ENCODE measurements around the gene IPP. TPM values are rescaled to one million over a fixed set of nuclear protein-coding genes. Genes with fewer than 3 reads are reported as not detected.

Gene IPP
- total RNA-seq: 16.8 and 18.8 TPM in 2 replicates
- long read RNA-seq, transcript IPP-202 (9 exons, 3,113 nt): major isoform, 37 of 65 reads
- long read RNA-seq, partial matches to known transcripts: 20 of 65 reads
- long read RNA-seq, other reads (novel, unspliced or antisense): 6 of 65 reads

DNA sequence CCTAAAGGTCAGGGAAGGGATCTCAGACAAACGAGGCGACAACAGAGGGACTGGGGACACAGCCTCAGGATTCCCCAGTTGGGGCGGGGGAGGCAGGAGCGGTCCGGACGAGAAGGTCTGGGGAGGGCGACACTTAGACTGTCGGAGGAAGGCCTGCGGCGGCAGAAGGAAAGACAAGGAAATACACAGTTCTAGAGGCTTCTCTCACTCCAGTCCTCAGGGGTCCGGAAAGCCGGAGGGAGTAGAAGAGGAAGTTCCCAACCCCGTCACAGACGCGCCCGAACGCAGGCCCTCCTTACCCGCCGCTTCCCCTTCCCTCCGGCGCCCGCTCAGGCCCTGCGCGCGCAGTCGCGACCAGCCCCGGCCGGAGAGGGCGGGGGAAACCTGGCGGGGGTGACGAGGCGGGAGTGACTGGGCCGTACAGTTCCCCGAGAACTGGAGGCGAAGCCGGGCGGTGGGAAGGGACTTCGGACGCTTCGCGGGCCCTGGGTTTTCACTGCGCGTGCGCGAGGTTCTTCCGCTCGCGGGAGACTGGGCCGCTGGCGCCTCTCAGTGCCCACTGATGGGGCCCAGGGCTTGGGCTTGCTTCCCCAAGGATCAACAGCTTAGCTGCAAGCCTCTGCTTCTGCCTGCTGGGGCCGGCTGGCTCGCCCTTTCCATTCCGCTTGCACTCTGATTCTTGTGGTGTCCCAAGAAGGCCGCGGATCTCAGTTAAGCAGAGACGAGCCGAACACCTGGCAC, at the start of gene IPP:
IPP (minus strand) TSS at position 356 of the 741 bp plus-strand sequence. CDS start 4,242 bp downstream, outside the sequence.
- peak within 1 kb of the TSS; percentile 94 for H3K4me3 Mint-ChIP-seq

GRCh38 chr1:45796946-45797345, 46.5 kb upstream of the IPP start:
- no peaks in the 10 kb centered on the region for H3K36me3 Mint-ChIP-seq (ENCODE audit: low read depth)
- H3K9me3 Mint-ChIP-seq: no peaks in the 10 kb centered on the region
- TF ChIP-seq, protein P1, sequence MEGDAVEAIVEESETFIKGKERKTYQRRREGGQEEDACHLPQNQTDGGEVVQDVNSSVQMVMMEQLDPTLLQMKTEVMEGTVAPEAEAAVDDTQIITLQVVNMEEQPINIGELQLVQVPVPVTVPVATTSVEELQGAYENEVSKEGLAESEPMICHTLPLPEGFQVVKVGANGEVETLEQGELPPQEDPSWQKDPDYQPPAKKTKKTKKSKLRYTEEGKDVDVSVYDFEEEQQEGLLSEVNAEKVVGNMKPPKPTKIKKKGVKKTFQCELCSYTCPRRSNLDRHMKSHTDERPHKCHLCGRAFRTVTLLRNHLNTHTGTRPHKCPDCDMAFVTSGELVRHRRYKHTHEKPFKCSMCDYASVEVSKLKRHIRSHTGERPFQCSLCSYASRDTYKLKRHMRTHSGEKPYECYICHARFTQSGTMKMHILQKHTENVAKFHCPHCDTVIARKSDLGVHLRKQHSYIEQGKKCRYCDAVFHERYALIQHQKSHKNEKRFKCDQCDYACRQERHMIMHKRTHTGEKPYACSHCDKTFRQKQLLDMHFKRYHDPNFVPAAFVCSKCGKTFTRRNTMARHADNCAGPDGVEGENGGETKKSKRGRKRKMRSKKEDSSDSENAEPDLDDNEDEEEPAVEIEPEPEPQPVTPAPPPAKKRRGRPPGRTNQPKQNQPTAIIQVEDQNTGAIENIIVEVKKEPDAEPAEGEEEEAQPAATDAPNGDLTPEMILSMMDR (conservative IDR thresholded peaks at IDR 0.05): no peak
- no peak overlapping the region for H3K4me3 Mint-ChIP-seq
- peaks cover 4% of the 10 kb centered on the region for H3K4me1 Mint-ChIP-seq
- H3K27me3 Mint-ChIP-seq (ENCODE audit: low read depth): peaks cover 3% of the 10 kb centered on the region
- DNase-seq (ENCODE audit: low read depth, low spot score): no peak
- no peak overlapping the region for H3K27ac Mint-ChIP-seq (ENCODE audit: unreplicated experiment)

More for the DNA sequence above, at the start of gene IPP:
- TF ChIP-seq, protein P1 (conservative IDR thresholded peaks at IDR 0.05): peak; percentile 25
- no peaks in the 10 kb centered on the region for H3K36me3 Mint-ChIP-seq (ENCODE audit: low read depth)
- DNase-seq (ENCODE audit: low read depth, low spot score): peak; percentile 95
- H3K9me3 Mint-ChIP-seq: peaks cover 5% of the 10 kb centered on the region
- H3K4me1 Mint-ChIP-seq: peaks cover 30% of the 10 kb centered on the region
- H3K27me3 Mint-ChIP-seq (ENCODE audit: low read depth): no peaks in the 10 kb centered on the region
- peak within 1 kb of the TSS; percentile 99 for H3K27ac Mint-ChIP-seq (ENCODE audit: unreplicated experiment)

DNA sequence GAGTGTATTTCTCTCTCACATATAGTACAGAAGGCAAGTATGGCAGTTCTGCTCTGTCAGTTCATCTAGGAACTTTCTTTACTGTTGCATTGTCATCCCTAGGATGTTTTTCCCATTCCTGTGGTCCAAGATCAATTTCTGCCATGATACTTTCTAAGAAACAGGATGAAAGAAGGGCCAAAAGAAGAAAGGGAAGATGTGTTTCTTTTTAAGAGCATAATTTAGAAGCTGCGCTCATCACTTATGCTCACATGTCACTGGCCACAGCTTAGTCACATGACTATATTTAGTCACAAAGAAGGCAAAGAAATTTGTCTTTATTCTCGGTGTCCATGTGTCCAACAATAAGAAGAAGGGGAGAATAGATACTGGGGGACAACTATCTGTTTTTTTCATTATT, 45.9 kb upstream of the IPP start:
- no peak overlapping the region for H3K4me3 Mint-ChIP-seq
- H3K27ac Mint-ChIP-seq (ENCODE audit: unreplicated experiment): no peak overlapping the region
- TF ChIP-seq, protein P1 (conservative IDR thresholded peaks at IDR 0.05): no peak
- H3K36me3 Mint-ChIP-seq (ENCODE audit: low read depth): no peaks in the 10 kb centered on the region
- H3K4me1 Mint-ChIP-seq: peaks cover 3% of the 10 kb centered on the region
- DNase-seq (ENCODE audit: low read depth, low spot score): no peak
- no peaks in the 10 kb centered on the region for H3K9me3 Mint-ChIP-seq
- H3K27me3 Mint-ChIP-seq (ENCODE audit: low read depth): peaks cover 3% of the 10 kb centered on the region

GRCh38 chr1:45793942-45794604, 43.6 kb upstream of the IPP start:
- no peak overlapping the region for H3K4me3 Mint-ChIP-seq
- no peak overlapping the region for H3K27ac Mint-ChIP-seq (ENCODE audit: unreplicated experiment)
- TF ChIP-seq, protein P1 (conservative IDR thresholded peaks at IDR 0.05): no peak
- no peak for DNase-seq (ENCODE audit: low read depth, low spot score)
- H3K36me3 Mint-ChIP-seq (ENCODE audit: low read depth): no peaks in the 10 kb centered on the region
- H3K4me1 Mint-ChIP-seq: peaks cover 3% of the 10 kb centered on the region
- peaks cover 3% of the 10 kb centered on the region for H3K27me3 Mint-ChIP-seq (ENCODE audit: low read depth)
- no peaks in the 10 kb centered on the region for H3K9me3 Mint-ChIP-seq

GRCh38 chr1:45792744-45793143, 42.3 kb upstream of the IPP start:
- H3K36me3 Mint-ChIP-seq (ENCODE audit: low read depth): no peaks in the 10 kb centered on the region
- TF ChIP-seq, protein P1 (conservative IDR thresholded peaks at IDR 0.05): no peak
- no peak overlapping the region for H3K27ac Mint-ChIP-seq (ENCODE audit: unreplicated experiment)
- H3K9me3 Mint-ChIP-seq: no peaks in the 10 kb centered on the region
- H3K4me1 Mint-ChIP-seq: peaks cover 3% of the 10 kb centered on the region
- no peak overlapping the region for H3K4me3 Mint-ChIP-seq
- peaks cover 3% of the 10 kb centered on the region for H3K27me3 Mint-ChIP-seq (ENCODE audit: low read depth)
- no peak for DNase-seq (ENCODE audit: low read depth, low spot score)

Data from neural crest cell (in vitro differentiated cells).